ENCODE results near the gene KCNQ4. TPM values are rescaled to one million over a fixed set of nuclear protein-coding genes. Genes with fewer than 3 reads are reported as not detected.
A peak's percentile ranks its signal among the peaks of the same experiment; 100 is the strongest.

The KCNQ4 gene
- total RNA-seq, 1 experiment from 2014 or later = not detected

DNA sequence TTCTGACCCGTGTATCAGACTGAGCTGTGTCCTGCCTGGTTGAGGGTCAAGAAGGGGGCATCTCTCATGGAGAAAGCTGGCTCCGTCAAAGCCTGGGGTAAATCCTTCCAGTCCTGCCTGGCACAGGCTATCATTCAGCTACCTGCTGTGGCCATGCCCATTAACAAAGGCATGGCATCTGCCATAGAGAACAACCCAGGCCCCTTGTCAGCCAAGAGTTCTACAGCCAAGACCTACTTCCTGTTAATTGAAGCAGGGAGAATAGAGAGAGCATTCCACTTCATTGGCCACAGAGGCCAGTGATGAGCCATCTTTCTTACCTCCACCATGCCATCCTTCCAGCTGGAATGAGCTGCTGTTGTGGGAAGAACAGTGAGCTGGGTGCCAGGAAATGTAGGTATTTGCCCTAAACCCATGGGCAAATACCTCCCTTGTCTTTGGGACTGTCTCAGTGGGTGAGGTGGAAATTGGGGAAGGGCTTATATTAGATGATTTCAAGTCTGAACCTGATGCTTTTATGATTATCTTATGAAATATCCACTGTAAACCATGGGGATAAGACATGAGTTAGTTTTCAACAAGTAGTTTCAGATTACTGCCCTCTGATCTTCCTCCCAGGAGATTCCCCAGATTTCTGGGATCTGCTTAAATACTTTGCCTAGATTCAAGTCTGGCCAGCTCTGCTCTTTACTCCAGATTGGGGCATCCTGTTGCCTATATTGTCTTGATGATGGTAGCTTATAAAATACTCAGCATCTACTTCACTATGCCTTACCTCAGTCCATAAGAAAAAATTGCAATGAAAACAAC, 11.2 kb upstream of the KCNQ4 start:
- no peak for DNase-seq (ENCODE audit: low read depth)
- in situ Hi-C loops (cut with HindIII; ENCODE audit: low pct_unique_long_range_greater_than_20kb, low sequenced_read_pairs) = no loop called here

DNA sequence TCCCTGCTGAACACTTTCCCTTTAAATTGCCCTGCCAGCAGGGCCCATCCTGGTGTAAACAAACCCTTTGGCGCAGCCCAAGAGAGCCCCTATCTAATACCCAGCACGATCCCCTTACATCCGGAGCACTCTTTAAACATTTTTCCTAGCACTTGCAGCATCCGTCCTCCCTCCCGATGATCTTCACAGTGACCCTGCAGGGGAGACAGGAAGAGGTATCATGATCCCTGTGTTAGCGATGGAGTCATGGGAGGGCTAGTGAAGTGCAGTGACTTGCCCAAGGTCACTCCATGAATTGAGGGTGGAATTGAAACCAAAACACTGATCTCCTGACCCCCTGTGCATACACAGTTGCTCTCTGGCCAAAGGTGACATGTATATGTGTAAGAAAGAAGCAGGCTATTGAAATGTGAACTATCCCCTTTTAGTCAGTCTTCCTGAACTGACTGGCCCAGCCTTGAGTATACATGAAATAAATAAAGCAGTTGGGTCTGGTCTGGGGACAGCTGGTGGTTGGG, 9.8 kb upstream of the KCNQ4 start:
- in situ Hi-C loops (cut with HindIII; ENCODE audit: low pct_unique_long_range_greater_than_20kb, low sequenced_read_pairs) = no loop called here
- DNase-seq (ENCODE audit: low read depth) = no peak

DNA sequence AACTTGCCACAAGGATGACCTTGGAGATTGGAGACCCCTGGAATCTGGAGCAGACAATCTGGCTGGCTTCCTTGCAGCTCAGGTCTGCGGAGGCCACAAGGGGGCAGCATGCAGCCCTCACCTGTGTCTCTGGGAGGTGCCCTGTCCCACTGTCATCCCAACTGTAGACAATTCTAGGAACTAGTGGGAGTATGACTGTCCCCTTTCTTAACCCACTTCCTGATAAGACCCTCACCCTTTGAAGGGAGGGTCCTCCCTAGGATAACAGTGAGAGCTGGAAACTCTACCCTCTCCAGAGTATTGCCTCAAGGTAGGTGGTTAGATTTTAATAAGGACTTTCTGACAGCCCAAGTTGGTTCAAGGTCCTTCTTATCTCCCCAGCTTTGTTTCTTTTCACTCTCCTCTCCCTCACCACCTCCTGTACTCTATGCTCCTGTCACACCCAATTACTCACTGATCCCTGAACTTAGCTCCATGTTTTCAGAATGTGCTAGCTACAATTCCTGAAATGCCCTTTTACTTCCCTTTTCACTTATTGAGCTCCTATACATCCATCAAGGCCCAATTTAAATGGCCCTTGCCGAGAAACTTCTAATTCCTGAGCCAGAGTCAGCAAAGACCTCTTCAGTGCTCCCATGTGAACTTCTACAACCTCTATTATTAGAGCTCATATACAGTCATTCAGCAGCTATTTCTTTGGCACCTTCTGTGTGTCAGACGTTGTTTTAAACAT, 9.2 kb upstream of the KCNQ4 start:
- DNase-seq (ENCODE audit: low read depth) = peak; percentile 31
- in situ Hi-C loops (cut with HindIII; ENCODE audit: low pct_unique_long_range_greater_than_20kb, low sequenced_read_pairs) = no loop called here

DNA sequence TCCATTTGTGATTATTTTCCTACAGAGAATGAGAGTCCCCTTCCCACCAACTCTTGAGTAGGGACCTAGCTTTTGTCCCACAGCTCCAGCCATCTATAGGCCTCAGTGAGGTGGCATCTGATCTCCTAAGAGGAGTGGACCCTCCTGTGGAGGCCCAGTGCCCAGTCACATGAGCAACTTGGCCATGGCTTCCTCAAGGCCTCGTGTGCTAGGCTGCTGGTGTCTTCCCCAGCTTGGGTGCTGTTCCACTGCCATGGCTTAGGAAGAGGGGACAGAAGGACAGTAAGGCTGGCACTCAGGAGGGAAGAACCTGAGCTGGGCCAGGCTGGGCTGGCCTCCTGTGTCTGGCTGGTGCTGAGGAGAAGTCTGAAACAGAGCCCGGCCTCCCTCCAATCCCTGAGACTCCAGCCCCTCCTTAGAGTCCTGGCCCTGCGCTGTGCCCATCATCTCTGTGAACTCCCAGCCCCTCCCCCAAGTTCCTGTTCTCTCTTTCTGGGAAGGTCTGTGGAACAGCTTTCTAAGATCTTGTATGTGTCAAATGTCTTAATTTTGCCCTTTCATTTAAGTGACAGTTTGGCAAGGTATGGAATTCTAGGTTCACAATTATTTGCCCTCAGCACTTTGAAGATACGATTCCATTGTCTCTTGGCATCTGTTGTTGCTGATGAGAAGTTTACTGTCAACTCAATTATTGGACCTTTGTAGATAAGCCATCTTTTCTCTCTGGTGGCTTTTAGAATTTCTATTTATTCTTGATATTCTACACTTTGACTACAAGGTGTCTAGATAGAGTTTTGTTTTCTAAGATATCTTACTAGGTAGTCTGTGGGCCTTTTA, 7.1 kb upstream of the KCNQ4 start:
- DNase-seq (ENCODE audit: low read depth) = no peak
- in situ Hi-C loops (cut with HindIII; ENCODE audit: low pct_unique_long_range_greater_than_20kb, low sequenced_read_pairs) = no loop called here

DNA sequence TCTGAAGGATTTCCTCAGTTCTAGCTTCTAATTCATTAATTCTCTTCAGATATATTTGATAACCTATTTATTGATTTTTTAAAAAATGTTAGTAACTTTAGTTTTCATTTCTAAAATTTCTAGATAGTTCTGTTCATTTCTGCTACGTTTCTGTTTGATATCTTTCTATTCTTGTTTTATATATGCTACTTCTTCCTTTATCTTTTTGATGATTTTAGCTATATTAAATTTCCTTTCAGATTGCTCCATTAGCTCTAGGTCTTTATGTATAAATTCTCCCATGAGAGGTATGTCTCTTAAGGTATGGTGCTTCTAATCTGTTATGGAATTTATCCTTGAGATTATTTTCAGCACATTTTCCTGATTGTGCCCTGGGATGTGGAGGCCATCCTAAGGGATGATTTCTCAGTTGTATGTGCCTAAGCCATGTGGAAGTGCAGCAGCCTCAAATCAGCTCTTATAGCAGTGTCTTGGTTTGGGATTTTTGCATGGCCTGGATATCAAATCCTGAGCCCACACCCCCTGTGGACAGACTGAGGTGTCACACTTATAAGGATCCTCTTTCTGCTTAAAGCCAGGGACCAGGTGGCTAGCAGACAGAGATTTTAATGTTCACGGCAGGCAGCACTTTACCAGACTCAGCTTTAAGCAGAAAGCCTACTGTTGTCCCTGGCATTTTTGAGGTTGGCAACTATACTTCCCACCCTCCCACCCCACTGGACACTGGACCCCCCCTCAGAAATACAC, 6.2 kb upstream of the KCNQ4 start:
- no peak for DNase-seq (ENCODE audit: low read depth)
- in situ Hi-C loops (cut with HindIII; ENCODE audit: low pct_unique_long_range_greater_than_20kb, low sequenced_read_pairs) = no loop called here

DNA sequence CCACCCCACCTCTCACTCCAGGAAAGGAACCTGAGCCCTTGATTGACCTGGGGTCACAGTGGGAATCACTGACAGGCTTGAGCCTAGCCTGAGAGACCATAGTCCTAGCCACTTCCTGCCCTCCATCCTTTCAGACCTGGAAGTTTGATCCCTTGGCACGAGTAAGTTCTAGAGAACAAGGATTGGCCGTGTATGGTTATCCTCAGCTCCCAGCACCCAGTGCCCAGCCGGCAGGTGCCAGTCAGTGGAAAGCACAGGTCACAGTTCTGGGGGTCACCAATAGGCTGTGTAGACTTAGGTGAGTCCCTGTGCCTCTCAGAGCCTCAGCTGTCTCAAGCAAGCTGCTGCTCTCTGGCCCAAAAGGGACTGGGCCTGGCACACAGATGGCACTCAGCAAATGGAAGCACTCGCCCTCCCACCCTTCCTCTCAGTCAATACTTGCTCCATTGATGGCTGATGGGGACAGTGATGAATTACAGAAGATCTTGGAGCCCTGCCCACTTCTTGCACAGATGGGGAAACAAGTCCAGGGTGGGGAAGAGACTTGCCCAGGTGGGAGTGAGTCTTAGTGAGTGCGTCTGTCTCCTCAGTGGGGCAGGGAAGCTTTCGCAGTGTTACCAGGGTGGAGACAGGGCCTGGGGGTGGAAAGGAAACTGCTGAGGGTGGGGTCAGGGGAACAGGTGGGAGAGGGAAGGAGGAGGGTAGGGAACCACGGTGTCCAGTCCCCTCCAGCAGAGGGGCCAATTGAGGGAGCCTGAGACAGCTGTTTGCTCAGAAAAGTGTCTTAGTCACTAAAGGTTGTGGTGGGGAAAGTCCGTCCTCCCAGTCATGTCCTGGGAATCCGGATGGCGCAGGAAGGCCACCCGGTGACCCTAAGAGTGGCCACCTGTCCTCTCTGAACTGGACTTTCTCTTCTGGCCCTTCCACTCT, 2.6 kb upstream of the KCNQ4 start:
- in situ Hi-C loops (cut with HindIII; ENCODE audit: low pct_unique_long_range_greater_than_20kb, low sequenced_read_pairs) = no loop called here
- DNase-seq (ENCODE audit: low read depth) = no peak

GRCh38 chr1:40781608-40781971, 2.0 kb upstream of the KCNQ4 start:
- in situ Hi-C loops (cut with HindIII; ENCODE audit: low pct_unique_long_range_greater_than_20kb, low sequenced_read_pairs) = no loop called here
- DNase-seq (ENCODE audit: low read depth) = no peak

- DNase-seq (ENCODE audit: low read depth) = no peak
- in situ Hi-C loops (cut with HindIII; ENCODE audit: low pct_unique_long_range_greater_than_20kb, low sequenced_read_pairs) = no loop called here
Observed at GRCh38 chr1:40782371-40782956, 1.1 kb upstream of the KCNQ4 start.

- no peak for DNase-seq (ENCODE audit: low read depth)
- in situ Hi-C loops (cut with HindIII; ENCODE audit: low pct_unique_long_range_greater_than_20kb, low sequenced_read_pairs) = no loop called here
Observed at GRCh38 chr1:40784141-40784770, 669 bp downstream of the KCNQ4 start.

DNA sequence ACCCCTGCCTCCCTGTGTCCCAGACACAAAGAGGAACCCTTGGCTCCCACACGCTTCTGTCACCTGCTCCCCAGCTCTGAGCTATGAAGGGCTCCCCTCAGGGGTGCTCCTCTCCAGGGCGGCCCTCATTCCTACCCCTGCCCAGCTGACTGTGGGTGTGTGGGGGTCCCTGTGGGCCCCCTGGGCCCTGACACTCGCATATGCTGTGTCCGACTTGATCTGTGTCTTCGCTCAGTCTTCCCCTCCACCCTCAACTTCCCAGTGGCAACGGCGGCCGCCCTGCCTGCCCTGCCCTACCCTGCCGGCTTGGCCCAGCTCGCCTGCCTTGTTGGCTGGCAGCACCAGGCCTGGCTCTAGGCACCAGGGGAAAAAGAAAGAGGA, 1.2 kb downstream of the KCNQ4 start:
- in situ Hi-C loops (cut with HindIII; ENCODE audit: low pct_unique_long_range_greater_than_20kb, low sequenced_read_pairs) = no loop called here
- no peak for DNase-seq (ENCODE audit: low read depth)

GRCh38 chr1:40785446-40785845, 1.9 kb downstream of the KCNQ4 start:
- in situ Hi-C loops (cut with HindIII; ENCODE audit: low pct_unique_long_range_greater_than_20kb, low sequenced_read_pairs) = no loop called here
- DNase-seq (ENCODE audit: low read depth) = no peak

GRCh38 chr1:40786171-40786994, 2.8 kb downstream of the KCNQ4 start:
- in situ Hi-C loops (cut with HindIII; ENCODE audit: low pct_unique_long_range_greater_than_20kb, low sequenced_read_pairs) = no loop called here

DNA sequence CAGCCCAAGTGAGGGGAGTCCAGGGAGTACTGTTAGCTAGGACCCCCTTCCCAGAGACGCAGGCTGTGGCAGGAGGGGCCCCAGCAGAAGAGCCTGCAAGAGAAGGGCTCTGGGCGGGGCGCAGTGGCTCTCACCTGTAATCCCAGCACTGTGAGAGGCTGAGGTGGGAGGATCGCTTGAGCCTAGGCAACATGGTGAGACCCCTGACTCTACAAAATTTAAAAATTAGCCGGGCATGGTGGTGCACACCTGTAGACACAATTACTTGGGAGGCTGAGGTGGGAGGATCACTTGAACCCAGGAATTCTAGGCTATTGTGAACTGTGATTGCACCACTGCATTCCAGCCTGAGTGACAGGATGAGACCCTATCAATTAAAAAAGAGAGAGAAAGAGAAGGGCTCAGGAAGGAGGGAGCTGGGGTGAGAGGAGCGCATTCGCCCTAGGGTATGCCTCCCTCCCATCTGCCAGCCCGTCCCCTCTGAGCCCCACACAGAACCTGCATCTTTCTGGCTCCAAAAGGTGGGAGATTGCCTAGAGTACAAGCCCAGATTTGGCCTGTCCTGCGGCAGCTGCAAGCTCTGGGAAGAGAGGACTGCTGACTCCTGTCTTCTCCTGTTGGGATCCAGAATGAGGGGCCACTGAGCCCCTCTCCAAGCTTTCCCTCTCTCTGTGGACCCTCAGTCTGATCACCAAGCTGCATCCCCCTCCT, 3.6 kb downstream of the KCNQ4 start:
- DNase-seq (ENCODE audit: low read depth) = no peak
- in situ Hi-C loops (cut with HindIII; ENCODE audit: low pct_unique_long_range_greater_than_20kb, low sequenced_read_pairs) = no loop called here

More at GRCh38 chr1:40786171-40786994, 2.8 kb downstream of the KCNQ4 start:
- DNase-seq (ENCODE audit: low read depth) = no peak

GRCh38 chr1:40787737-40788560, 4.4 kb downstream of the KCNQ4 start:
- no peak for DNase-seq (ENCODE audit: low read depth)
- in situ Hi-C loops (cut with HindIII; ENCODE audit: low pct_unique_long_range_greater_than_20kb, low sequenced_read_pairs) = no loop called here

All from Caki2 (cell line).